Type B pancreatic cell (in vitro differentiated cells): ENCODE data around the gene AP1M1. TPM values are rescaled to one million over a fixed set of nuclear protein-coding genes. Genes with fewer than 3 reads are reported as not detected.
A peak's percentile ranks its signal among the peaks of the same experiment; 100 is the strongest.

Source experiments
- DNase-seq: peaks from one replicate; pipeline ENCODE4 v3.0.0; 2021; ENCODE audit warnings: mixed read lengths; ENCODE audit not compliant: unreplicated experiment; ENCODE audit errors: extremely low spot score
- H3K27ac Mint-ChIP-seq: 2 replicates; pipeline ENCODE4 v1.8.0; 2021; ENCODE audit warnings: mild to moderate bottlenecking, mixed read lengths
- H3K27me3 Mint-ChIP-seq: 2 replicates; pipeline ENCODE4 v1.8.0; 2021; ENCODE audit warnings: mixed read lengths
- H3K36me3 Mint-ChIP-seq: 2 replicates; pipeline ENCODE4 v1.8.0; 2021; ENCODE audit warnings: mixed read lengths
- H3K4me1 Mint-ChIP-seq: one replicate; pipeline ENCODE4 v1.8.0; 2021; ENCODE audit warnings: mixed read lengths; ENCODE audit not compliant: unreplicated experiment
- H3K4me3 Mint-ChIP-seq: 2 replicates; pipeline ENCODE4 v1.8.0; 2021; ENCODE audit warnings: mild to moderate bottlenecking, mixed read lengths
- H3K9me3 Mint-ChIP-seq: 2 replicates; pipeline ENCODE4 v1.8.0; 2021; ENCODE audit warnings: mixed read lengths
- total RNA-seq: library from RNA; stranded (reverse); gene quantifications from 2 replicates; pipeline ENCODE4 v1.2.1, GENCODE V29; 2021; ENCODE audit warnings: low replicate concordance
- TF ChIP-seq, protein P1 (sequence below): fragments of 200-600 bp; sonication (generic); conservative IDR thresholded peaks from 2 replicates; pipeline ENCODE4 v1.5.0; 2021; ENCODE audit warnings: antibody characterized with exemption, mild to moderate bottlenecking

AP1M1 gene
- total RNA-seq, 1 donor from 2014 or later, result 75.0 TPM

DNA sequence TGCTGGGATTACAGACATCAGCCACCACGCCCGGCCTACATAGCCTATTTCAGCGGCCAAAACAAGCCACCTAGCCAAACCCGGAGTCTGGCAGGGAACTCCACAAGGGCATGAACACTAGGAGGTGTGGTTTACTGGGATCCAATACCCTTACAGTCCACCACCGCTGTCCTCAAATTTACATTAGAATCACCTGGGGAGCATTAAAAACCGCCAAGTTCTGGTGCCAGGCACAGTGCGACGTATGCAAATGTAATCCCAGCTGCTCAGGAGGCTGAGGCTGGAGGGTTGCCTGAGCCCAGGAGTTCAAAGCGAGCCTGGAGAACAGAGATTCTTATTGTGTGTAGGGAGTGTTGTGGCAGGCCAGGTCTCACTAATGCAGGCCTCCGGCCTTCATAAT is 4.2 kb upstream of the AP1M1 start:
- TF ChIP-seq, protein P1, sequence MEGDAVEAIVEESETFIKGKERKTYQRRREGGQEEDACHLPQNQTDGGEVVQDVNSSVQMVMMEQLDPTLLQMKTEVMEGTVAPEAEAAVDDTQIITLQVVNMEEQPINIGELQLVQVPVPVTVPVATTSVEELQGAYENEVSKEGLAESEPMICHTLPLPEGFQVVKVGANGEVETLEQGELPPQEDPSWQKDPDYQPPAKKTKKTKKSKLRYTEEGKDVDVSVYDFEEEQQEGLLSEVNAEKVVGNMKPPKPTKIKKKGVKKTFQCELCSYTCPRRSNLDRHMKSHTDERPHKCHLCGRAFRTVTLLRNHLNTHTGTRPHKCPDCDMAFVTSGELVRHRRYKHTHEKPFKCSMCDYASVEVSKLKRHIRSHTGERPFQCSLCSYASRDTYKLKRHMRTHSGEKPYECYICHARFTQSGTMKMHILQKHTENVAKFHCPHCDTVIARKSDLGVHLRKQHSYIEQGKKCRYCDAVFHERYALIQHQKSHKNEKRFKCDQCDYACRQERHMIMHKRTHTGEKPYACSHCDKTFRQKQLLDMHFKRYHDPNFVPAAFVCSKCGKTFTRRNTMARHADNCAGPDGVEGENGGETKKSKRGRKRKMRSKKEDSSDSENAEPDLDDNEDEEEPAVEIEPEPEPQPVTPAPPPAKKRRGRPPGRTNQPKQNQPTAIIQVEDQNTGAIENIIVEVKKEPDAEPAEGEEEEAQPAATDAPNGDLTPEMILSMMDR, result no peak
- Mint-ChIP-seq H3K9me3 (no peaks in the 10 kb centered on the region), H3K27ac (no peak overlapping the region), H3K4me3 (no peak overlapping the region), H3K27me3 (no peaks in the 10 kb centered on the region), H3K4me1 (peaks cover 15% of the 10 kb centered on the region), H3K36me3 (no peaks in the 10 kb centered on the region)
- no peak for DNase-seq

DNA sequence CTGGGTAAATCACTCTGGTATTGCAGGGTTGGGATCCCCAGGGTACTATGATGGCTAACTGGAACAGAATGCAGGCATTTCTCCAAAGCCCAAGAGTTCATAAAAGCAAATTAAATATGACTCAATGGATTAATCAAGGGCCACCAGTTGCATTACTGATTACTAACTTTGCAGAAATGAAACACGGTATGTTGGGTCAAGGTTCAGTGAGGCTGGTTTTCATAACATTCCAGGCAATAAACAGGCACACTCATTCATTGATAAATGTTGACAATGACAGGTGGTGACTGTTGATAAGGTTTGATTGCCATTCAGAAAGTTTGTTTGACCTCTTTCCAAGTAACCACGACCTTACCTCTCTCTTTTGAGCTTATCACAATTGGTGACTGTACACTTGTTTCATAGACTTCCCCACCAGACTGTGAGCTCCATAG is 506 bp upstream of the AP1M1 start:
- H3K27me3 Mint-ChIP-seq, result no peaks in the 10 kb centered on the region
- TF ChIP-seq, protein P1, result no peak
- DNase-seq, result no peak
- no peaks in the 10 kb centered on the region for H3K36me3 Mint-ChIP-seq
- peak overlapping the region; percentile 95 for H3K4me3 Mint-ChIP-seq
- H3K27ac Mint-ChIP-seq, result peak overlapping the region; percentile 93
- no peaks in the 10 kb centered on the region for H3K9me3 Mint-ChIP-seq
- H3K4me1 Mint-ChIP-seq, result peaks cover 22% of the 10 kb centered on the region

- Mint-ChIP-seq H3K36me3 (peaks cover 5% of the 10 kb centered on the region), H3K27ac (peak overlapping the region; percentile 35), H3K4me3 (peak overlapping the region; percentile 87), H3K9me3 (no peaks in the 10 kb centered on the region), H3K27me3 (no peaks in the 10 kb centered on the region), H3K4me1 (peaks cover 22% of the 10 kb centered on the region)
- DNase-seq, result no peak
- TF ChIP-seq, protein P1, result no peak
These were observed 600 bp downstream of the AP1M1 start for GRCh38 chr19:16198370-16198651.

DNA sequence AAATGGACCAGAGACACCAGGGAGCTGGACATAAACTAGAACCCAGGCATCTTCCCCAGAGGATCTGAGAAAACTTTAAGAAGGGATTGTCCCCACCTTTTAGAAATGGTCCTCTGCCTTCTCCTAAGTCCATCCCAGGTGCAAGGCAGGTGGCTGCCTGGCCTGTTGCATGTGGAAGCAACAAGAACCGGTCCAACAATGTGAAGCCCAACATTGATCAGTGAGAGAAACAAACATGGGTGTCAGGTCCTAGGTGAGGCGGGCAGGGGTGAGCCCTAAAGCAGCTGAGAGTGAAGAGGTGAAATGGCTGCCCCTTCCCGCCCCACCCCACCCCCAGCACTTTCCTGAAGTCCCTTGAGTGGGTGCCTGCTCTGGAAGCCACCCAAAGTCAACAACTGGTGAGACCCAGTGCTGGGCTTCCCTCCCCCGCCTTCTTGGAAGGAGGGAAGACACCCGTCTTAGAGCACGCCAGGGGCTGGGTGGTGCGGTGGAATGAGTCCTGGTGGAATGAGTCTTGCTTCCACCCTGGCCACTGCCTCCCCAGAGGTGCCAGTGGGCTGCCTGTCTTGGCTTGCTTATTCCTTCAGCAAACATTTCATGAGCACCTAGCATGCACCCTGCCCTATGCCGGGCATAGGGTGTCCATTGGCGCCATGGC is 1.7 kb downstream of the AP1M1 start:
- DNase-seq, result no peak
- TF ChIP-seq, protein P1, result no peak
- H3K4me1 Mint-ChIP-seq, result peaks cover 22% of the 10 kb centered on the region
- peaks cover 5% of the 10 kb centered on the region for H3K36me3 Mint-ChIP-seq
- H3K4me3 Mint-ChIP-seq, result peak overlapping the region; percentile 87
- H3K9me3 Mint-ChIP-seq, result no peaks in the 10 kb centered on the region
- H3K27ac Mint-ChIP-seq, result peak overlapping the region; percentile 39
- no peaks in the 10 kb centered on the region for H3K27me3 Mint-ChIP-seq

GRCh38 chr19:16200038-16201010 is 2.6 kb downstream of the AP1M1 start:
- H3K36me3 Mint-ChIP-seq, result peaks cover 5% of the 10 kb centered on the region
- TF ChIP-seq, protein P1, result no peak
- H3K27me3 Mint-ChIP-seq, result no peaks in the 10 kb centered on the region
- H3K27ac Mint-ChIP-seq, result peak overlapping the region; percentile 39
- peak overlapping the region; percentile 77 for H3K4me3 Mint-ChIP-seq
- H3K9me3 Mint-ChIP-seq, result no peaks in the 10 kb centered on the region
- no peak for DNase-seq
- H3K4me1 Mint-ChIP-seq, result peaks cover 22% of the 10 kb centered on the region
